Measurements from ENCODE around the gene FSD1. TPM values are rescaled to one million over a fixed set of nuclear protein-coding genes. Genes with fewer than 3 reads are reported as not detected.
A peak's percentile ranks its signal among the peaks of the same experiment; 100 is the strongest.
"Not testable (repeated sequence)": the region's sequence is repeated elsewhere in the genome, so short reads cannot be mapped to it uniquely, and the experiment has no call there.

FSD1 gene
- total RNA-seq, 1 donor from 2014 or later = 17.7 TPM

- Mint-ChIP-seq H3K27ac (no peak overlapping the region), H3K4me1 (peaks cover 3% of the 10 kb centered on the region)
Measured at GRCh38 chr19:4272894-4273293, 31.5 kb upstream of the FSD1 start.

DNA sequence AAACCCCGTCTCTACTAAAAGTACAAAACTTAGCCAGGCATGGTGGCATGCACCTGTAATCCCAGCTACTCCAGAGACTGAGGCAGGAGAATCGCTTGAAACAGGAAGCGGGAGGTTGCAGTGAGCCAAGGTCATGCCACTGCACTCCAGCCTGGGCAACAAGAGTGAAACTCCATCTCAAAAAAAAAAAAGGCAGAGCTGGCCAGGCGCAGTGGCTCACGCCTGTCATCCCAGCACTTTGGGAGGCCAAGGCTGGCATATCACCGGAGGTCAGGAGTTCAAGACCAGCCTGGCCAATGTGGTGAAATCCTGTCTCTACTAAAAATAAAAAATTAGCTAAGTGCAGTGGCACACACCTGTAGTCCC lies 30.1 kb upstream of the FSD1 start:
- not testable (repeated sequence) for H3K4me3 Mint-ChIP-seq; H3K4me1 Mint-ChIP-seq; H3K27ac Mint-ChIP-seq; DNase-seq (ENCODE audit: low spot score in 2 of 2, unreplicated experiment in 2 of 2); H3K9me3 Mint-ChIP-seq; H3K36me3 Mint-ChIP-seq
- H3K27me3 Mint-ChIP-seq (ENCODE audit: low read depth) = peaks cover 13% of the 10 kb centered on the region

More at GRCh38 chr19:4272894-4273293, 31.5 kb upstream of the FSD1 start:
- no peak for TF ChIP-seq CTCF (IDR thresholded peaks at IDR 0.05; ENCODE audit: unreplicated experiment)
- H3K36me3 Mint-ChIP-seq = peaks cover 4% of the 10 kb centered on the region
- H3K27me3 Mint-ChIP-seq (ENCODE audit: low read depth) = peaks cover 4% of the 10 kb centered on the region
- DNase-seq (ENCODE audit: low spot score in 2 of 2, unreplicated experiment in 2 of 2) = no peak
- H3K9me3 Mint-ChIP-seq = no peaks in the 10 kb centered on the region
- H3K4me3 Mint-ChIP-seq = no peak overlapping the region

- Mint-ChIP-seq H3K27me3 (ENCODE audit: low read depth) (peaks cover 36% of the 10 kb centered on the region), H3K9me3 (no peaks in the 10 kb centered on the region), H3K4me3 (peak overlapping the region; percentile 42), H3K4me1 (peaks cover 11% of the 10 kb centered on the region), H3K27ac (peak overlapping the region; percentile 59), H3K36me3 (no peaks in the 10 kb centered on the region)
- no peak for TF ChIP-seq CTCF (IDR thresholded peaks at IDR 0.05; ENCODE audit: unreplicated experiment)
- no peak for DNase-seq (ENCODE audit: low spot score in 2 of 2, unreplicated experiment in 2 of 2)
Measured at GRCh38 chr19:4277191-4277696, 27.2 kb upstream of the FSD1 start.

GRCh38 chr19:4278010-4278409 lies 26.4 kb upstream of the FSD1 start:
- TF ChIP-seq CTCF (IDR thresholded peaks at IDR 0.05; ENCODE audit: unreplicated experiment) = no peak
- no peaks in the 10 kb centered on the region for H3K9me3 Mint-ChIP-seq
- peaks cover 40% of the 10 kb centered on the region for H3K27me3 Mint-ChIP-seq (ENCODE audit: low read depth)
- peaks cover 11% of the 10 kb centered on the region for H3K4me1 Mint-ChIP-seq
- no peak overlapping the region for H3K27ac Mint-ChIP-seq
- DNase-seq (ENCODE audit: low spot score in 2 of 2, unreplicated experiment in 2 of 2) = no peak
- peak overlapping the region; percentile 72 for H3K4me3 Mint-ChIP-seq
- no peaks in the 10 kb centered on the region for H3K36me3 Mint-ChIP-seq

GRCh38 chr19:4278419-4279266 lies 25.8 kb upstream of the FSD1 start, which contains the start of gene SHD:
Gene SHD, plus strand, starts transcription at chr19:4279266. Its CDS starts 798 bp downstream, at chr19:4280064.
- H3K27ac Mint-ChIP-seq = peak within 1 kb of the TSS; percentile 30
- no peak for TF ChIP-seq CTCF (IDR thresholded peaks at IDR 0.05; ENCODE audit: unreplicated experiment)
- peak within 1 kb of the TSS; percentile 73 for H3K4me3 Mint-ChIP-seq
- H3K4me1 Mint-ChIP-seq = peaks cover 11% of the 10 kb centered on the region
- H3K36me3 Mint-ChIP-seq = no peaks in the 10 kb centered on the region
- no peak for DNase-seq (ENCODE audit: low spot score in 2 of 2, unreplicated experiment in 2 of 2)
- H3K27me3 Mint-ChIP-seq (ENCODE audit: low read depth) = peaks cover 42% of the 10 kb centered on the region
- H3K9me3 Mint-ChIP-seq = no peaks in the 10 kb centered on the region

DNA sequence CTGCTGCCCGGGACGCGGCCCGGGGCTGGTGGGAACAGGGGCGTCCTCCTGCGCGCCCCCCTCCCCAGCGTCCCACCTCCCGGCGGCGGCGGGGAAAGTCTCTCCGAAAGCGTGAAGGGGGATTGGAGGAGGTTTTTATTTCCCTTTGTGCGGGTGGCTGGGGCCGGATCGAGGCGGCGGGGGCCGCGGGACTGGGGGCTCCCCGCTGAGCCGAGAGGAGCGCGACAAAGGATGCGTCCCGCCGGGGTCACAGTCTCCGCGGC lies 25.2 kb upstream of the FSD1 start:
- H3K4me3 Mint-ChIP-seq = peak overlapping the region; percentile 51
- TF ChIP-seq CTCF (IDR thresholded peaks at IDR 0.05; ENCODE audit: unreplicated experiment) = no peak
- H3K9me3 Mint-ChIP-seq = no peaks in the 10 kb centered on the region
- H3K27ac Mint-ChIP-seq = no peak overlapping the region
- DNase-seq (ENCODE audit: low spot score in 2 of 2, unreplicated experiment in 2 of 2) = no peak
- H3K36me3 Mint-ChIP-seq = no peaks in the 10 kb centered on the region
- peaks cover 42% of the 10 kb centered on the region for H3K27me3 Mint-ChIP-seq (ENCODE audit: low read depth)
- H3K4me1 Mint-ChIP-seq = peaks cover 11% of the 10 kb centered on the region

Measured in mesothelial cell of epicardium (in vitro differentiated cells).